HepG2 (cell line): ENCODE results near the gene CAMK2G. TPM values are rescaled to one million over a fixed set of nuclear protein-coding genes. Genes with fewer than 3 reads are reported as not detected.

Source experiments
- GABPB1 ChIP-seq: IDR thresholded peaks from 2 replicates; pipeline ENCODE4 v1.6.1; 2016; ENCODE audit warnings: mild to moderate bottlenecking, missing genetic modification reagents, moderate library complexity, missing compliant biosample characterization
- GATA4 ChIP-seq: sonication (generic); IDR thresholded peaks from 2 replicates; pipeline ENCODE4 v1.6.1; 2016; ENCODE audit warnings: antibody characterized with exemption, low read depth, borderline replicate concordance
- HINFP ChIP-seq: sonication (generic); formaldehyde crosslinking; IDR thresholded peaks from 2 replicates; pipeline ENCODE4 v1.4.0; 2020; ENCODE audit warnings: low read depth, mild to moderate bottlenecking, missing genetic modification reagents
- HOXD1 ChIP-seq: sonication (generic); formaldehyde crosslinking; IDR thresholded peaks from 2 replicates; pipeline ENCODE4 v1.5.0; 2020; ENCODE audit warnings: missing genetic modification reagents
- KDM4B ChIP-seq: sonication (generic); formaldehyde crosslinking; IDR thresholded peaks from 2 replicates; pipeline ENCODE4 v1.4.0; 2020; ENCODE audit warnings: missing genetic modification reagents
- MTERF4 ChIP-seq: sonication (generic); formaldehyde crosslinking; IDR thresholded peaks from 2 replicates; pipeline ENCODE4 v1.8.0; 2023; ENCODE audit warnings: mild to moderate bottlenecking, missing genetic modification reagents
- NCOA1 ChIP-seq: sonication (generic); formaldehyde crosslinking; IDR thresholded peaks from 2 replicates; pipeline ENCODE4 v1.9.0; 2021; ENCODE audit warnings: missing genetic modification reagents
- PATZ1 ChIP-seq: sonication (generic); formaldehyde crosslinking; IDR thresholded peaks from 2 replicates; pipeline ENCODE4 v1.4.0; 2020; ENCODE audit warnings: missing genetic modification reagents
- RORA ChIP-seq: sonication (generic); formaldehyde crosslinking; IDR thresholded peaks from 2 replicates; pipeline ENCODE4 v1.5.0; 2020; ENCODE audit warnings: mild to moderate bottlenecking, missing genetic modification reagents, moderate library complexity
- SNAI1 ChIP-seq: sonication (generic); formaldehyde crosslinking; IDR thresholded peaks from 2 replicates; pipeline ENCODE4 v1.5.0; 2020; ENCODE audit warnings: mild to moderate bottlenecking, missing genetic modification reagents, borderline replicate concordance
- THAP7 ChIP-seq: sonication (generic); formaldehyde crosslinking; IDR thresholded peaks from 2 replicates; pipeline ENCODE4 v1.8.1; 2023; ENCODE audit warnings: mild to moderate bottlenecking, missing genetic modification reagents
- ZBTB8A ChIP-seq: sonication (generic); formaldehyde crosslinking; IDR thresholded peaks from 2 replicates; pipeline ENCODE4 v1.4.0; 2020; ENCODE audit warnings: mild to moderate bottlenecking, low read depth, missing genetic modification reagents, borderline replicate concordance
- ZNF12 ChIP-seq: sonication (generic); formaldehyde crosslinking; IDR thresholded peaks from 2 replicates; pipeline ENCODE4 v1.5.0; 2020; ENCODE audit warnings: missing genetic modification reagents
- ZNF260 ChIP-seq: sonication (generic); formaldehyde crosslinking; IDR thresholded peaks from 2 replicates; pipeline ENCODE4 v1.4.0; 2020; ENCODE audit warnings: missing genetic modification reagents, low read depth, mild to moderate bottlenecking, borderline replicate concordance
- ZNF335 ChIP-seq: sonication (generic); formaldehyde crosslinking; IDR thresholded peaks from 2 replicates; pipeline ENCODE4 v1.4.0; 2020; ENCODE audit warnings: missing genetic modification reagents
- ZNF563 ChIP-seq: sonication (generic); formaldehyde crosslinking; IDR thresholded peaks from 2 replicates; pipeline ENCODE4 v1.8.0; 2022; ENCODE audit warnings: mild to moderate bottlenecking, moderate library complexity, missing genetic modification reagents
- ZNF589 ChIP-seq: sonication (generic); formaldehyde crosslinking; conservative IDR thresholded peaks from 2 replicates; pipeline ENCODE4 v1.8.0; 2022; ENCODE audit warnings: mild to moderate bottlenecking, moderate library complexity, missing genetic modification reagents
- ZNF598 ChIP-seq: sonication (generic); formaldehyde crosslinking; IDR thresholded peaks from 2 replicates; pipeline ENCODE4 v1.5.1; 2020; ENCODE audit warnings: mild to moderate bottlenecking, missing genetic modification reagents, borderline replicate concordance
- ZNF644 ChIP-seq: IDR thresholded peaks from 2 replicates; pipeline ENCODE4 v1.6.1; 2016; ENCODE audit warnings: low read depth
- ZNF761 ChIP-seq: sonication (generic); formaldehyde crosslinking; conservative IDR thresholded peaks from 2 replicates; pipeline ENCODE4 v1.4.0; 2020; ENCODE audit warnings: mild to moderate bottlenecking, missing genetic modification reagents
- ZNF773 ChIP-seq: sonication (generic); formaldehyde crosslinking; IDR thresholded peaks from 2 replicates; pipeline ENCODE4 v1.4.0; 2020; ENCODE audit warnings: missing genetic modification reagents, borderline replicate concordance
- ZNF782 ChIP-seq: sonication (generic); formaldehyde crosslinking; IDR thresholded peaks from 2 replicates; pipeline ENCODE4 v1.4.0; 2020; ENCODE audit warnings: missing genetic modification reagents, mild to moderate bottlenecking, borderline replicate concordance
- ZNF788 ChIP-seq: sonication (generic); formaldehyde crosslinking; IDR thresholded peaks from 2 replicates; pipeline ENCODE4 v1.5.0; 2020; ENCODE audit warnings: mild to moderate bottlenecking, missing genetic modification reagents, borderline replicate concordance
- ZSCAN9 ChIP-seq: IDR thresholded peaks from 2 replicates; pipeline ENCODE4 v1.6.1; 2016; ENCODE audit warnings: borderline replicate concordance
- polyA plus RNA-seq, 8 experiments: library from polyadenylated mRNA; depleted of rRNA in 3 of 8; stranded (reverse) in 7 of 8; unstranded in 1 of 8; fragments of >200 nt; fragmentation: Illumina TruSeq in 4 of 8; extraction: Trizol in 4 of 8; gene quantifications; 2 replicates each; pipeline versions ENCODE4 v1.2.1 to v1.2.3, GENCODE V29; 2011 to 2016; ENCODE audit warnings: low read depth in 4 of 8, missing spikeins in 1 of 8, mixed read lengths in 1 of 8; ENCODE audit not compliant: insufficient read depth in 1 of 8
- total RNA-seq, 5 experiments: library from RNA; depleted of rRNA; stranded (reverse); fragments of >200 nt; fragmentation: Illumina TruSeq; extraction: Trizol; gene quantifications; 2 replicates each; pipeline ENCODE4 v1.2.3, GENCODE V29; 2016; ENCODE audit warnings: low read depth in 1 of 5

CAMK2G gene
- total and polyA plus RNA-seq, 2 of the 13 experiments (the other 11 are each of a cell fraction or from before 2014, with no cell fraction given): 15.9 to 18.8 TPM

GRCh38 chr10:73840403-73841060 lies 33.8 kb downstream of the CAMK2G start (continued):
- TF ChIP-seq GABPB1 (CRISPR knock-in tag): peak; percentile 23; the same call in 1 of the 2 replicates
- peak; percentile 34; the same call in 1 of the 2 replicates for TF ChIP-seq ZNF782
- no peak for TF ChIP-seq THAP7
- TF ChIP-seq ZBTB8A (CRISPR knock-in tag): no peak
- peak; percentile 43; the same call in 1 of the 2 replicates for TF ChIP-seq ZNF335 (CRISPR knock-in tag)
- TF ChIP-seq NCOA1 (CRISPR knock-in tag): no peak
- TF ChIP-seq GATA4: no peak
- no peak for TF ChIP-seq MTERF4 (CRISPR knock-in tag)
- peak; percentile 19; the same call in 1 of the 2 replicates for TF ChIP-seq KDM4B (CRISPR knock-in tag)
- peak; percentile 64; the same call in 1 of the 2 replicates for TF ChIP-seq ZNF644 (CRISPR knock-in tag)
- TF ChIP-seq ZNF788 (CRISPR knock-in tag): peak; percentile 77; the same call in 1 of the 2 replicates
- peak; percentile 28; the same call in 1 of the 2 replicates for TF ChIP-seq SNAI1 (CRISPR knock-in tag)
- TF ChIP-seq ZNF563 (CRISPR knock-in tag): no peak
- TF ChIP-seq ZNF598 (CRISPR knock-in tag): peak; percentile 30; the same call in 1 of the 2 replicates
- TF ChIP-seq ZNF761 (CRISPR knock-in tag): peak; percentile 43; the same call in 1 of the 2 replicates
- TF ChIP-seq PATZ1: peak; percentile 66; the same call in 1 of the 2 replicates
- peak; percentile 42; the same call in 1 of the 2 replicates for TF ChIP-seq ZSCAN9 (CRISPR knock-in tag)
- no peak for TF ChIP-seq ZNF589 (CRISPR knock-in tag)
- no peak for TF ChIP-seq RORA
- TF ChIP-seq ZNF773 (CRISPR knock-in tag): no peak
- no peak for TF ChIP-seq HINFP (CRISPR knock-in tag)
- TF ChIP-seq ZNF260 (CRISPR knock-in tag): no peak
- no peak; the same call in 1 of the 2 replicates for TF ChIP-seq ZNF12 (CRISPR knock-in tag)
- peak; percentile 58; the same call in 1 of the 2 replicates for TF ChIP-seq HOXD1 (CRISPR knock-in tag)
